ENCODE measurements around the gene PPM1H. TPM values are rescaled to one million over a fixed set of nuclear protein-coding genes. Genes with fewer than 3 reads are reported as not detected.

PPM1H gene
- total and polyA plus RNA-seq, 2 of the 8 experiments (the other 6 are each of a cell fraction or from before 2014, with no cell fraction given) = 16.4 to 36.1 TPM

DNA sequence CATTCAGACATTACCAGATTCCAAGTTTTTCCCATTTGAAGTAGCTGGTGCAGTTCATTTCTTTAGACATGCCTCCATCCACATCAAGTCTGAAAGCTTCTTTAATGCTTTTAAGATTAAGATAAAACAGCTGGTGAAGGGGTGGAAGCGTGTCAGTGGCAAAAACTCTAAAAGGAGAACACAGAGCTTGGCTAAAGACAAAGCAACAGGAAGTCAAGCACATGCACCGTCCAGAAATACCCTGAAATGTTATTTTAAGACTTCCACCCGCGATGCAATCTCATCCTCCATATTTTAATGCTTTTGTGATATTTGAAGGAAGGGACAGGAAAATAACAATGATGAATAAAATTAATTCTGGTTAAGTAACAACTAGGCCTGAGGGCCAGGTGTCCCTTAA is 31.8 kb downstream of the PPM1H start (continued):
- TF ChIP-seq, protein P1, sequence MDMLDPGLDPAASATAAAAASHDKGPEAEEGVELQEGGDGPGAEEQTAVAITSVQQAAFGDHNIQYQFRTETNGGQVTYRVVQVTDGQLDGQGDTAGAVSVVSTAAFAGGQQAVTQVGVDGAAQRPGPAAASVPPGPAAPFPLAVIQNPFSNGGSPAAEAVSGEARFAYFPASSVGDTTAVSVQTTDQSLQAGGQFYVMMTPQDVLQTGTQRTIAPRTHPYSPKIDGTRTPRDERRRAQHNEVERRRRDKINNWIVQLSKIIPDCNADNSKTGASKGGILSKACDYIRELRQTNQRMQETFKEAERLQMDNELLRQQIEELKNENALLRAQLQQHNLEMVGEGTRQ (IDR thresholded peaks at IDR 0.05; ENCODE audit: low read length) = no peak
